ENCODE results near the gene MRGPRX1.
"Not testable (repeated sequence)": the region's sequence is repeated elsewhere in the genome, so short reads cannot be mapped to it uniquely, and the experiment has no call there.

MRGPRX1 gene

GRCh38 chr11:18939314-18939713, at the start of gene MRGPRX1:
Gene MRGPRX1 (minus strand): TSS chr11:18939414. CDS start chr11:18934784, 4,630 bp downstream.
- no peak for DNase-seq

- no peak for DNase-seq
Observed at GRCh38 chr11:18987454-18988231, 48.4 kb upstream of the MRGPRX1 start.

- no peak for DNase-seq
Observed at GRCh38 chr11:18986744-18987143, 47.5 kb upstream of the MRGPRX1 start.

GRCh38 chr11:18981897-18982296, 42.7 kb upstream of the MRGPRX1 start:
- DNase-seq = no peak

- DNase-seq = no peak
Observed at GRCh38 chr11:18974192-18974591, 35.0 kb upstream of the MRGPRX1 start.

- no peak for DNase-seq
Observed at GRCh38 chr11:18972336-18972735, 33.1 kb upstream of the MRGPRX1 start.

- no peak for DNase-seq
Observed at GRCh38 chr11:18969720-18970119, 30.5 kb upstream of the MRGPRX1 start.

- DNase-seq = no peak
Observed at GRCh38 chr11:18958221-18958910, 19.2 kb upstream of the MRGPRX1 start.

GRCh38 chr11:18956630-18957029, 17.4 kb upstream of the MRGPRX1 start:
- DNase-seq = no peak

- DNase-seq = no peak
Observed at GRCh38 chr11:18936002-18936673, 3.1 kb downstream of the MRGPRX1 start.

- DNase-seq = no peak
Observed at GRCh38 chr11:18934195-18934814, 4.9 kb downstream of the MRGPRX1 start.

GRCh38 chr11:18927550-18928322, 11.5 kb downstream of the MRGPRX1 start:
- DNase-seq = no peak

GRCh38 chr11:18925426-18925825, 13.8 kb downstream of the MRGPRX1 start:
- DNase-seq = not testable (repeated sequence)

- no peak for DNase-seq
Observed at GRCh38 chr11:18912883-18913282, 26.3 kb downstream of the MRGPRX1 start.

GRCh38 chr11:18907391-18907790, 31.8 kb downstream of the MRGPRX1 start:
- peak; percentile 39 for DNase-seq

- DNase-seq = not testable (repeated sequence)
Observed at GRCh38 chr11:18900637-18901036, 38.6 kb downstream of the MRGPRX1 start.

GRCh38 chr11:18900151-18900611, 39.0 kb downstream of the MRGPRX1 start:
- not testable (repeated sequence) for DNase-seq

- not testable (repeated sequence) for DNase-seq
Observed at GRCh38 chr11:18891712-18892111, 47.5 kb downstream of the MRGPRX1 start.

- no peak for DNase-seq
Observed at GRCh38 chr11:18890615-18891014, 48.6 kb downstream of the MRGPRX1 start.

Measured in eye (tissue), 1 donor.